CD4-positive, alpha-beta T cell treated with Interleukin-6 for 4 hours (primary cell): ENCODE results near the gene GGA2.
"Not testable (repeated sequence)": the region's sequence is repeated elsewhere in the genome, so short reads cannot be mapped to it uniquely, and the experiment has no call there.

Experiments
- DNase-seq: peaks from one replicate; pipeline ENCODE4 v3.0.0-alpha.2; 2020; ENCODE audit warnings: mixed read lengths

The GGA2 gene

GRCh38 chr16:23523876-23524385, 13.6 kb upstream of the GGA2 start:
- no peak for DNase-seq

- DNase-seq = no peak
Measured at GRCh38 chr16:23523321-23523720, 13.0 kb upstream of the GGA2 start.

GRCh38 chr16:23521965-23522364, 11.7 kb upstream of the GGA2 start:
- DNase-seq = no peak

GRCh38 chr16:23521037-23521743, 10.9 kb upstream of the GGA2 start:
- DNase-seq = no peak

GRCh38 chr16:23520500-23520899, 10.2 kb upstream of the GGA2 start:
- DNase-seq = no peak

GRCh38 chr16:23519282-23519681, 9.0 kb upstream of the GGA2 start:
- DNase-seq = no peak

- DNase-seq = no peak
Measured at GRCh38 chr16:23518435-23518891, 8.2 kb upstream of the GGA2 start.

- no peak for DNase-seq
Measured at GRCh38 chr16:23516366-23517137, 6.3 kb upstream of the GGA2 start.

- no peak for DNase-seq
Measured at GRCh38 chr16:23515881-23516280, 5.6 kb upstream of the GGA2 start.

GRCh38 chr16:23514381-23515152, 4.3 kb upstream of the GGA2 start:
- peak; percentile 39 for DNase-seq

- DNase-seq = no peak
Measured at GRCh38 chr16:23512168-23512695, 1.9 kb upstream of the GGA2 start.

- DNase-seq = no peak
Measured at GRCh38 chr16:23511731-23512130, 1.4 kb upstream of the GGA2 start.

- DNase-seq = not testable (repeated sequence)
Measured at GRCh38 chr16:23510915-23511270, 599 bp upstream of the GGA2 start.

GRCh38 chr16:23509782-23510163, 521 bp downstream of the GGA2 start:
- peak; percentile 44 for DNase-seq

- no peak for DNase-seq
Measured at GRCh38 chr16:23509441-23509754, 896 bp downstream of the GGA2 start.

GRCh38 chr16:23508589-23509440, 1.5 kb downstream of the GGA2 start:
- DNase-seq = no peak

- DNase-seq = no peak
Measured at GRCh38 chr16:23506606-23506994, 3.7 kb downstream of the GGA2 start.

GRCh38 chr16:23505671-23506605, 4.4 kb downstream of the GGA2 start:
- DNase-seq = no peak

- no peak for DNase-seq
Measured at GRCh38 chr16:23505180-23505665, 5.1 kb downstream of the GGA2 start.

GRCh38 chr16:23504453-23505179, 5.7 kb downstream of the GGA2 start:
- DNase-seq = peak; percentile 68
